NCI-H460 (cell line): ENCODE measurements around the gene OR52J3. TPM values are rescaled to one million over a fixed set of nuclear protein-coding genes. Genes with fewer than 3 reads are reported as not detected.

Experiments
- DNase-seq: peaks from one replicate; pipeline ENCODE4 v3.0.0-alpha.2; 2016; ENCODE audit warnings: low read depth; ENCODE audit errors: extremely low read depth
- total RNA-seq: library from RNA; depleted of rRNA; stranded (reverse); fragments of >200 nt; shearing (Covaris generic); gene quantifications from 2 replicates; pipeline ENCODE4 v1.2.3, GENCODE V29; 2014; rRNA removed

OR52J3 gene
- total RNA-seq, 1 experiment from 2014 or later, result not detected

DNA sequence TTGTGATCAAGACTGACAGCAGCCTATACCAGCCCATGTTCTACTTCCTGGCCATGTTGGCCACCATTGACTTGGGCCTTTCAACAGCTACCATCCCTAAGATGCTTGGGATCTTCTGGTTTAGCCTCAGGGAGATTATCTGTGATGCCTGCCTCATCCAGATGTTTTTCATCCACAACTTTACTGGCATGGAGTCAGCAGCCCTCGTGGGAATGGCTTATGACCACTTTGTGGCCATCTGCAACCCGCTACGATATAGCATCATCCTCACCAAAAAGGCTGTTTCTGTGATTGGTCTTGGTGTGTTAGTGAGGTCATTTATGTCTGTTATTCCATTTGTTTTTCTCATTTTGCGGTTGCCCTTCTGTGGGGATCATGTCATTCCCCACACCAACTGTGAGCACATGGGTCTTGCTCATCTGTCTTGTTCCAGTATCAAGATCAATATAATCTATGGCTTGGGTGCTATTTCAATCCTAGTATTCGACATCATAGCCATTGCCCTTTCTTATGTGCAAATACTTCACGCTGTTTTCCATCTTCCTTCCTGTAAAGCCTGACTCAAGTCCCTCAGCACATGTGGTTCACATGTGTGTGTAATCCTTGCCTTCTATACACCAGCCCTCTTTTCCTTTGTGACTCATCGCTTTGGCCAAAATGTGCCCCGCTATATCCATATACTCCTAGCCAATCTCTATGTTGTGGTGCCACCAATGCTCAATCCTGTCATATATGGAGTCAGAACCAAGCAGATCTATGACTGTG is 46.7 kb downstream of the OR52J3 start:
- DNase-seq, result no peak

DNA sequence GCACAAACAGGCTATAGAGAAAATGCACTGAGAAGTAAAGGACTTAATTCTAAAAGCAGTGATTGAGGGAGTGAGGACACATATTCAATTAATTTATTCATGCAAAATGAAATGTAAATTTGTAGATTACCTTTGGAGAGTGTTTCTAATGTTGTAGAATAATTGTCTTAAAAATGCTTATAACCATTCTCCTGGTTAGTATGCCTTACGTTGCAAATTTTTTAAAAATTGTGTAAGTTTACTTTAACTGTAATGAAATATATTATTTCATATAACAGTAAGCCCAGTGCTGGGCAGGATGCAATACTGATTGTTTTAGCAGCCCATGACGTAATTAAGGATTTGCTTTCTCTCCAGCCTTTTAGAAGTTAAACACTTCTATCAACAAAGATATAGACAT is 49.7 kb downstream of the OR52J3 start:
- DNase-seq, result no peak

Other genes starting within 250 kb of the OR52J3 start
- not detected in 2 replicates for gene OR52R1, start 242.1 kb upstream of the OR52J3 start, total RNA-seq
- gene OR51F2, start 225.2 kb upstream of the OR52J3 start, total RNA-seq, result not detected in 2 replicates
- not detected in 2 replicates for gene OR51S1, start 197.3 kb upstream of the OR52J3 start, total RNA-seq
- not detected in 2 replicates for gene OR51T1, start 164.6 kb upstream of the OR52J3 start, total RNA-seq
- not detected in 2 replicates for gene OR51A7, start 142.7 kb upstream of the OR52J3 start, total RNA-seq
- not detected in 2 replicates for gene OR51G2, start 127.2 kb upstream of the OR52J3 start, total RNA-seq
- not detected in 2 replicates for gene OR51G1, start 122.2 kb upstream of the OR52J3 start, total RNA-seq
- gene OR51A4, start 98.9 kb upstream of the OR52J3 start, total RNA-seq, result not detected in 2 replicates
- gene OR51A2, start 90.8 kb upstream of the OR52J3 start, total RNA-seq, result not detected in 2 replicates
- not detected in 2 replicates for gene OR51L1, start 51.7 kb upstream of the OR52J3 start, total RNA-seq
- gene OR52E2, start 13.1 kb downstream of the OR52J3 start, total RNA-seq, result not detected in 2 replicates
- not detected in 2 replicates for gene OR52E1, start 23.0 kb downstream of the OR52J3 start, total RNA-seq
- not detected in 2 replicates for gene OR52A5, start 91.8 kb downstream of the OR52J3 start, total RNA-seq
- gene OR52A1, start 108.2 kb downstream of the OR52J3 start, total RNA-seq, result not detected in 2 replicates
- gene OR51V1, start 154.2 kb downstream of the OR52J3 start, total RNA-seq, result not detected in 2 replicates
- gene HBB, start 180.5 kb downstream of the OR52J3 start, total RNA-seq, result not detected in 2 replicates
- not detected in 2 replicates for gene HBD, start 188.0 kb downstream of the OR52J3 start, total RNA-seq
- gene HBG1, start 203.3 kb downstream of the OR52J3 start, total RNA-seq, result not detected in 2 replicates
- gene HBG2, start 208.3 kb downstream of the OR52J3 start, total RNA-seq, result not detected in 2 replicates
- 0.29 and 1.2 TPM in 2 replicates for gene HBE1, start 223.4 kb downstream of the OR52J3 start, total RNA-seq